ENCODE measurements around the gene DAAM2. TPM values are rescaled to one million over a fixed set of nuclear protein-coding genes. Genes with fewer than 3 reads are reported as not detected.

The DAAM2 gene
- total RNA-seq, 4 donors from 2014 or later = 15.7 to 31.6 (median 20.7) TPM

- Histone ChIP-seq H3K27me3 (no peaks in the 10 kb centered on the region), H3K9me3 (no peaks in the 10 kb centered on the region), H3K36me3 (no peaks in the 10 kb centered on the region), H3K27ac (peak overlapping the region; percentile 65 to 78 (median 71)), H3K4me1 (peaks cover 9 to 46% (median 30%) of the 10 kb centered on the region in 4 donors), H3K4me3 (no peak overlapping the region)
- TF ChIP-seq POLR2AphosphoS5 (IDR thresholded peaks at IDR 0.05) (peak in 2 of 3 donors; percentile 20 to 63), POLR2A (IDR thresholded peaks at IDR 0.05) (peak; percentile 41)
- TF ChIP-seq, protein P1, sequence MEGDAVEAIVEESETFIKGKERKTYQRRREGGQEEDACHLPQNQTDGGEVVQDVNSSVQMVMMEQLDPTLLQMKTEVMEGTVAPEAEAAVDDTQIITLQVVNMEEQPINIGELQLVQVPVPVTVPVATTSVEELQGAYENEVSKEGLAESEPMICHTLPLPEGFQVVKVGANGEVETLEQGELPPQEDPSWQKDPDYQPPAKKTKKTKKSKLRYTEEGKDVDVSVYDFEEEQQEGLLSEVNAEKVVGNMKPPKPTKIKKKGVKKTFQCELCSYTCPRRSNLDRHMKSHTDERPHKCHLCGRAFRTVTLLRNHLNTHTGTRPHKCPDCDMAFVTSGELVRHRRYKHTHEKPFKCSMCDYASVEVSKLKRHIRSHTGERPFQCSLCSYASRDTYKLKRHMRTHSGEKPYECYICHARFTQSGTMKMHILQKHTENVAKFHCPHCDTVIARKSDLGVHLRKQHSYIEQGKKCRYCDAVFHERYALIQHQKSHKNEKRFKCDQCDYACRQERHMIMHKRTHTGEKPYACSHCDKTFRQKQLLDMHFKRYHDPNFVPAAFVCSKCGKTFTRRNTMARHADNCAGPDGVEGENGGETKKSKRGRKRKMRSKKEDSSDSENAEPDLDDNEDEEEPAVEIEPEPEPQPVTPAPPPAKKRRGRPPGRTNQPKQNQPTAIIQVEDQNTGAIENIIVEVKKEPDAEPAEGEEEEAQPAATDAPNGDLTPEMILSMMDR (IDR thresholded peaks at IDR 0.05) = no peak
- in situ Hi-C loops (cut with MboI; ENCODE audit: low pct_ligation_motif_present in 1 of 4, low pct_unique_long_range_greater_than_20kb in 1 of 4, low sequenced_read_pairs in 3 of 4) (no loop called here), intact Hi-C loops (cut with DNase I; ENCODE audit: low total_unique reads) (no loop called here)
- WGBS, 2 donors (ENCODE audit: low coverage in 1 of 2) = 58% methylated on average over 1 of the region's 1 CpG; no CpG with 5 or more reads in 1 of the 2 donors
- DNase-seq = peak; percentile 72
These were observed 153.4 kb downstream of the DAAM2 start for GRCh38 chr6:39945626-39946025.

DNA sequence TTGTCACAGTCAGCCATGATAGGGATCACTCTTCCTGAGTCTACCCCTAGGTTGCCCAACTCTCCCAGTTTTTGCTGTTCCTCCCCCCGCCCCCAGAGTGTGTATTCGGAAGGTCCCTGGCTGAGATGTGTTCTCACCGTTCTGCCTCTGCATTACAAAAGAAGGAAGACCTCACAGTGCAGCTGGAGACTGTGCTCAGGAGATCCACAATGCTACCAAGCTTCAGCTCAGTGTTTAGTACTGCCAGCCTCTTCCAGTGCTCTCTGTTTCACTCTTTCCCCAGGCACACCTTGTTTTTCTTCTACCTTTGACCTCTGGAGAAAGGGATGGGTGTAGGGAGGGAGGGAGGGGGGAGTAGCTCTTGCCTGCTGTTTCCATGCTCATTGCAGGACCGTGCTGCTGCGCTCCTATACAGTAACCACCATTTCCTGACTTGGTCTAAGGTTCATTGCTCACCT is 155.5 kb downstream of the DAAM2 start:
- no peak overlapping the region for H3K4me3 ChIP-seq
- WGBS, 2 donors (ENCODE audit: low coverage in 1 of 2) = 59 to 65% methylated on average over 2 to 5 of the region's 5 CpGs
- TF ChIP-seq, protein P1 (IDR thresholded peaks at IDR 0.05) = no peak
- TF ChIP-seq EP300 (IDR thresholded peaks at IDR 0.05; ENCODE audit: low read depth) (no peak), POLR2AphosphoS5 (IDR thresholded peaks at IDR 0.05) (no peak), POLR2A (IDR thresholded peaks at IDR 0.05) (no peak)
- no peaks in the 10 kb centered on the region for H3K9me3 ChIP-seq
- H3K36me3 ChIP-seq = no peaks in the 10 kb centered on the region
- peaks cover 9 to 46% (median 30%) of the 10 kb centered on the region in 4 donors for H3K4me1 ChIP-seq
- intact Hi-C loops (cut with DNase I; ENCODE audit: low total_unique reads) = no loop called here
- DNase-seq = no peak
- H3K27me3 ChIP-seq = no peaks in the 10 kb centered on the region
- in situ Hi-C loops (cut with MboI; ENCODE audit: low pct_ligation_motif_present in 1 of 4, low pct_unique_long_range_greater_than_20kb in 1 of 4, low sequenced_read_pairs in 3 of 4) = no loop called here
- H3K27ac ChIP-seq = peak overlapping the region; percentile 6 to 65 (median 50)

GRCh38 chr6:39948199-39948791 is 156.1 kb downstream of the DAAM2 start:
- 51 to 71% methylated on average over 3 to 5 of the region's 5 CpGs for WGBS, 2 donors (ENCODE audit: low coverage in 1 of 2)
- in situ Hi-C loops (cut with MboI; ENCODE audit: low pct_ligation_motif_present in 1 of 4, low pct_unique_long_range_greater_than_20kb in 1 of 4, low sequenced_read_pairs in 3 of 4) (no loop called here), intact Hi-C loops (cut with DNase I; ENCODE audit: low total_unique reads) (no loop called here)
- Histone ChIP-seq H3K27me3 (no peaks in the 10 kb centered on the region), H3K4me3 (no peak overlapping the region), H3K9me3 (no peaks in the 10 kb centered on the region), H3K4me1 (peaks cover 9 to 45% (median 29%) of the 10 kb centered on the region in 4 donors), H3K36me3 (no peaks in the 10 kb centered on the region), H3K27ac (peak overlapping the region in 3 of 4 donors; percentile 6 to 65 (median 58))
- DNase-seq = no peak
- TF ChIP-seq EP300 (IDR thresholded peaks at IDR 0.05; ENCODE audit: low read depth) = no peak
- TF ChIP-seq, protein P1 (IDR thresholded peaks at IDR 0.05) = no peak
- no peak for TF ChIP-seq POLR2A (IDR thresholded peaks at IDR 0.05)

GRCh38 chr6:39950125-39950720 is 158.0 kb downstream of the DAAM2 start:
- Histone ChIP-seq H3K36me3 (no peaks in the 10 kb centered on the region), H3K9me3 (no peaks in the 10 kb centered on the region), H3K4me3 (no peak overlapping the region), H3K27me3 (no peaks in the 10 kb centered on the region), H3K27ac (no peak overlapping the region), H3K4me1 (peaks cover 4 to 27% (median 17%) of the 10 kb centered on the region in 4 donors)
- TF ChIP-seq, protein P1 (IDR thresholded peaks at IDR 0.05) = no peak
- TF ChIP-seq EP300 (IDR thresholded peaks at IDR 0.05; ENCODE audit: low read depth) (no peak), POLR2A (IDR thresholded peaks at IDR 0.05) (no peak), POLR2AphosphoS5 (IDR thresholded peaks at IDR 0.05) (no peak)
- intact Hi-C loops (cut with DNase I; ENCODE audit: low total_unique reads) (no loop called here), in situ Hi-C loops (cut with MboI; ENCODE audit: low pct_ligation_motif_present in 1 of 4, low pct_unique_long_range_greater_than_20kb in 1 of 4, low sequenced_read_pairs in 3 of 4) (no loop called here)
- DNase-seq = no peak
